HG02852 (cell line): Measurements from ENCODE around the gene KRT26.
"Not testable (repeated sequence)": the region's sequence is repeated elsewhere in the genome, so short reads cannot be mapped to it uniquely, and the experiment has no call there.

Experiments used
- ATAC-seq: cut with Tn5 transposase; IDR thresholded peaks from one replicate; pipeline ENCODE4 v1.9.1; 2021; ENCODE audit warnings: mild to moderate bottlenecking, moderate library complexity; ENCODE audit not compliant: unreplicated experiment

The KRT26 gene

GRCh38 chr17:40795019-40795667 is 23.1 kb upstream of the KRT26 start:
- ATAC-seq = no peak

- ATAC-seq = no peak
Observed at GRCh38 chr17:40794466-40794865, 22.5 kb upstream of the KRT26 start.

GRCh38 chr17:40793832-40794231 is 21.8 kb upstream of the KRT26 start:
- ATAC-seq = no peak

- no peak for ATAC-seq
Observed at GRCh38 chr17:40791787-40792436, 19.9 kb upstream of the KRT26 start.

- ATAC-seq = no peak
Observed at GRCh38 chr17:40791111-40791510, 19.1 kb upstream of the KRT26 start.

- ATAC-seq = no peak
Observed at GRCh38 chr17:40782450-40782849, 10.4 kb upstream of the KRT26 start, which contains the start of gene KRT27. Gene KRT27, minus strand, starts transcription at chr17:40782550. Its CDS starts 57 bp downstream, at chr17:40782493.

- no peak for ATAC-seq
Observed at GRCh38 chr17:40779181-40779909, 7.3 kb upstream of the KRT26 start.

GRCh38 chr17:40778461-40778860 is 6.5 kb upstream of the KRT26 start:
- no peak for ATAC-seq

- no peak for ATAC-seq
Observed at GRCh38 chr17:40777971-40778370, 6.0 kb upstream of the KRT26 start.

GRCh38 chr17:40777459-40777858 is 5.5 kb upstream of the KRT26 start:
- ATAC-seq = no peak

- ATAC-seq = no peak
Observed at GRCh38 chr17:40775945-40776344, 3.9 kb upstream of the KRT26 start.

GRCh38 chr17:40765657-40766056 is 6.3 kb downstream of the KRT26 start:
- ATAC-seq = no peak

- ATAC-seq = no peak
Observed at GRCh38 chr17:40763752-40764151, 8.2 kb downstream of the KRT26 start.

GRCh38 chr17:40760105-40761016 is 11.6 kb downstream of the KRT26 start:
- ATAC-seq = no peak

GRCh38 chr17:40755231-40755630 is 16.8 kb downstream of the KRT26 start, which contains the start of gene KRT25:
Gene KRT25, minus strand, starts transcription at chr17:40755331. Its CDS starts 60 bp downstream, at chr17:40755271.
- ATAC-seq = no peak

- no peak for ATAC-seq
Observed at GRCh38 chr17:40753804-40754203, 18.2 kb downstream of the KRT26 start.

GRCh38 chr17:40751065-40751464 is 20.9 kb downstream of the KRT26 start:
- ATAC-seq = no peak

GRCh38 chr17:40750391-40750790 is 21.6 kb downstream of the KRT26 start:
- no peak for ATAC-seq

GRCh38 chr17:40748666-40749065 is 23.3 kb downstream of the KRT26 start:
- not testable (repeated sequence) for ATAC-seq

- no peak for ATAC-seq
Observed at GRCh38 chr17:40738553-40738952, 33.4 kb downstream of the KRT26 start.

- no peak for ATAC-seq
Observed at GRCh38 chr17:40735016-40735415, 37.0 kb downstream of the KRT26 start.
